GM18870 (cell line): ENCODE measurements around the gene PPDPF.

Experiments
- ATAC-seq: cut with Tn5 transposase; IDR thresholded peaks from one replicate; pipeline ENCODE4 v1.9.1; 2021; ENCODE audit warnings: moderate library complexity; ENCODE audit not compliant: unreplicated experiment

Gene PPDPF

DNA sequence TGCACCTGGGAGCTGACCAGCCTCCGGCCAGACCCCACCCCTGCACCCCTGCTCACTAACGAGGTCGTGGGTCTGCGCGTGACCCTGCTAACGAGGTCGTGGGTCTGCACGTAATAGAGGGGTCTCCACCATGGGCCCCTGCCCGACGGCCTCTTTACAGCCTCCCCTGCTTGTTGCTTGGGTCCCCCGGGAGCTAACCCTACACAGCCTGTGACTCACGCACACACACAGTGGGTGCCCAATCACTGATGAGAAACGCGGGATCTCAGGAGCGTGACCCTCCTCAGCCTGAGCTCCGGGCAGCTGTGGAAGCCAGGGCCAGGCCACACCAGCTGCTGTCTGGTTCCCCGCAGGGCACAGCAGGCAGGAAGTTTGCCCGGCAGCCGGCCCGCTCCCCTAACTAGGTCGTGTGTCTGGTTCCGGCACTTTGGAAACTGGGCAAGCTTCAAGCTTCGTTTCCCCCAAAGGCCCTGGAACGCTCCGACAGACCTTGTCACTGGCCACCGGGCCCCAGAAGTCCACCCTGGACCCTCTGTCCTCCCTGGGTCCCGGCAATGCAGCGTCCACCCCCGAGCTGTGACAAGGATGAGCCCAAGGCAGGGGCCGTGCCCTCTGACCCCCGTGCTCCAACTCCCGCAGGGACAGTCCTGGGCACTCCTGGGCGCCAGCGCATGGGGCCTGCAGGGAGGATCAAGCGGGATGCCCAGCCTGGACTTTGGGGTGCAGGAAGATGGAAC lies 15.8 kb downstream of the PPDPF start:
- ATAC-seq, result no peak

DNA sequence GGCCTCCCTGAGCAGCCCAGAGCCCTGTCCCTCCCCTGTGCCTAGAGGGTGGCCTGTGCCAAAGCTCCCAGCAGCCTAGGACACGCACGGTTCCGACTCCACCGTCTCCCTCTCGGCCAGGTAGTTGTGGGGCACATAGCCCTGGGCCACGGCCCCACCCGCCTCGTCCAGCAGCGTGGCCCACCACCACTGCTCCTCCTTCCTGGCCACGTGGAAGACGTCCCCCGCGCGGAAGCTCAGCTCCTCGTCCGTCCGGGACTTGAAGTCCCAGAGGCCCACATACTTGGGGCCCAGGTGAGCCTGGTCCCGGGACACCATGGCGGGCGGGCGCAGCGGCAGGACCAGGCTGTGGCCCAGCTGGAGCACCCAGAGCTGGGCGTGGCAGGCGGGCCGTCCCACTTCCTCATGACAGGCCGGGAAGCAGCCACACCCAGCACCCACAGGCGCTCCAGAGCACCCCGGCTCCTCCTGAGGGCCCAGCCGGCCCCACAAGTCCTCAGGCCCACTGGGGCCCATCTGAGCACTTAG lies 16.5 kb downstream of the PPDPF start, which contains the start of gene PTK6:
Gene PTK6, minus strand, starts transcription at position 380 of the 528 bp plus-strand sequence. Its CDS starts 62 bp downstream, at position 318.
- no peak for ATAC-seq

DNA sequence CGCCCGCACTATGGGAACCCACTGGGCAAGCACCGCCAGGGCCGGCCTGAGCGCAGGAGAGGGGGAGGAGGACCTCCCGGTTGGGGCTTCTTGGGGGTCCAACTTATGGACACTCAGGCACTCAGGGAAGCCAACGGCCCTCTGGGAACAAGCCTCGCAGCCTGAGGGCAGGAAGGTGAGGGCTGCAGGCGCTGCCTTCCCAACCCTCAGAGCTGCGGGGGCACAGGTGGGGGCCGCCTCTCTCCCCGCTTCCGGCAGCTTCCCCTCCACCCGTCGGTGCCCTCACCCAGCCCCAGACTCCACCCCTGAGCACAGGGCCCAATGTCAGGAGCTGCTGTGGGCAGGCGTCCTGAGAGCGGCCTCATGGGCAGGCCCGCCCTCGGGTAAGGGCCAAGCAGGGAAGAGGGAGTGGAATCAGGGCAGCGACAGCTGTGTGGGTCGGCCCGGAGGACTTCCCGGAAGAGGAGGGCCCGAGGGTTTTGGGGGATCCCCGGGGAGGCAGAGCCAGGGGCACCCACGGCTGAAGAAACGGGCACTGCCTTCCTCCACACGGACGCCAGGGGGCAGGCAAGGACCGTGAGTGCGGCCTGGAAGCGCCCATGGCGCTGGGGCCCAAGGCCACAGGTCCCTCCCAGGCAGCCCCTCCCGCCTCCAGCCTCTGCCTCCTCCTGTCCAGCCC lies 17.1 kb downstream of the PPDPF start:
- ATAC-seq, result peak; percentile 79

GRCh38 chr20:63538204-63539091 lies 17.9 kb downstream of the PPDPF start:
- ATAC-seq, result no peak

GRCh38 chr20:63539092-63539430 lies 18.5 kb downstream of the PPDPF start:
- no peak for ATAC-seq

- ATAC-seq, result no peak
These were observed 19.1 kb downstream of the PPDPF start for GRCh38 chr20:63539441-63540370.

- no peak for ATAC-seq
These were observed 20.0 kb downstream of the PPDPF start for GRCh38 chr20:63540417-63541186.

DNA sequence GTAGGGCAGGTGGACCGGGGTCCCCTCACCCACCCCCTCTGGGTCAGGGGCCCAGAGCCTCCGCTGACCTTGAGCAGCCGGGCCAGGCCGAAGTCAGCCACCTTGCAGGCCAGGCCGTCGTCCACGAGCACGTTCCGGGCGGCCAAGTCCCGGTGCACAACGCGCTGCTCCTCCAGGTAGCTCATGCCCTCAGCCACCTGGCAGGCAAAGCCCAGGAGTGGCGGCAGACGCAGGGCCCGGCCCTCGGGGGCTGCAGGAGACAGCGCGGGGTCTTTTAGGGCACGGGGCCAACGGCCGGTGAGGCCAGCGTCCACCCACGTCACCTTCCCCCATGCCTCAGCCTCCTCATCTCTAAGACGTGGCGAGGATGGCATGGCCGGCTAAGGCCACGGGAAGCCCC lies 20.8 kb downstream of the PPDPF start:
- no peak for ATAC-seq

GRCh38 chr20:63542031-63542559 lies 21.5 kb downstream of the PPDPF start:
- no peak for ATAC-seq

GRCh38 chr20:63542696-63543095 lies 22.1 kb downstream of the PPDPF start:
- no peak for ATAC-seq

DNA sequence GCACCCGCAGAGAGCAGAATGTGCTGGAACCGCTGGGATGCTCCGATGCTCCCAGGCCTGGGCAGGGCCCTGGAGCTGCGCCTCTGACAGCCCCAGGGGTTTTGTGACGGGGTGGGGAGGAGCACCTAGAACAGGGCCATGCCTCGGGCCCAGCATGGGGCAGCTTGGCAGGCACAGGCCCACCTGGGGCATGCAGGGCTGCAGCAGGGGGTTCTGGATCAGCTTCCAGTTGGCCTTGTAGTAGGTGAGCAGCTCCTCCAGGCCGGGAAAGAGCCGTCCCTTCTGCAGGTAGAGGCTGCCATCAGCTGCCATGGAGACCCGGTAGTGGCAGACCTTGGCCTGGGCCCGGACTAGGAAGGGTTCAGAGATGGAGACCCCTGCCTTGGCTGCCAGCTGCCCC lies 22.6 kb downstream of the PPDPF start:
- no peak for ATAC-seq

DNA sequence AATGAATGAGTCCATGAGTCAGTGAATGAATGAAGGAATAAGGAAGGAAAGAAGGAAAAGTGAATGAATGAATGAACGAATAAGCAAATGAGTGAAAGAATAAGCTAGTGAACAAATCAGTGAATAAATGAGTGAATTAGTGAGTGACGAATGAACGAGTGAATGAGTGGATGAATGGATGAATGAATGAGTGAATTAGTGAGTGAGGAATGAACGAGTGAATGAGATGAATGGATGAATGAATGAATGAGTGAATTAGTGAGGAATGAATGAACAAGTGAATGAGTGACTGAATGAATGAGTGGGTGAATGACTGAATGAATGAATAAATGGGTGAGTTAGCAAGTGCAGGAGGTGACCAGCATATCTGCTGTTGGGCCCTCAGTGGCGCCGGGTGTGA lies 23.2 kb downstream of the PPDPF start:
- ATAC-seq, result no peak

DNA sequence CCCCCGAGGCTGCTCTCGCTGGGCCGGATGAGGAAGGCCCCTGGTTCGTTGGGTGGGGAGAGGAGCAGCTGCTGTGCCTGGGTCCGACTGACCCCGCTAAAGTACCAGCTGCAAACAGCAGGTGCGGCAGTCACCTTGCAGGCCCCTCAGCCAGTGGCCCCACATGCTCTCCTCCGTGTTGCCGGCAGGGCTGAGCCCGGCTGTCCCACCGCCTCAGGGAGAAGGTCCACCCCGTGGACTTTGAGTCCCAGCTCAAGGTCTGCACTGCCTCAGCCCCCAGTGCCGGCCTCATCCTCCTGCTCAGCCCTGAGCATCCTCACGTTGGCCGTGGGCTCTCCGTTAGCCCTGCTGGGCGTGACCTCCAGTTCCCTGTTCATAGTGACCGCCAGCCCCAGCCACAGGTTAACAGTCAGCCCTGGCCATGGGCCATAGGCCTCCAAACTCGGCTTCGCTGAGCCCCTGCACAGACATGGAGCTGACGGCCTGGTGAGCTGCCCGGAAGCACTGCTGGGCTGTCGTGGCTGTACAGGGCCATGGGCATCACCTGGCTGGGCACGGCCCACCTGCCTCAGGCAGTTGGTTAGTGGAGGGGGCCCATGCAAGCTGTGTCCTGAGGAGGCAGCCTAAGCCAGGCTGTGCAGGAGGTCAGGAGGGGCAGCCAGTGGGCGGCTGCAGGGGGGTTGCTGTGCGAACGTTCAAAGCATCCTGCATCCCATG lies 23.8 kb downstream of the PPDPF start:
- ATAC-seq, result no peak

DNA sequence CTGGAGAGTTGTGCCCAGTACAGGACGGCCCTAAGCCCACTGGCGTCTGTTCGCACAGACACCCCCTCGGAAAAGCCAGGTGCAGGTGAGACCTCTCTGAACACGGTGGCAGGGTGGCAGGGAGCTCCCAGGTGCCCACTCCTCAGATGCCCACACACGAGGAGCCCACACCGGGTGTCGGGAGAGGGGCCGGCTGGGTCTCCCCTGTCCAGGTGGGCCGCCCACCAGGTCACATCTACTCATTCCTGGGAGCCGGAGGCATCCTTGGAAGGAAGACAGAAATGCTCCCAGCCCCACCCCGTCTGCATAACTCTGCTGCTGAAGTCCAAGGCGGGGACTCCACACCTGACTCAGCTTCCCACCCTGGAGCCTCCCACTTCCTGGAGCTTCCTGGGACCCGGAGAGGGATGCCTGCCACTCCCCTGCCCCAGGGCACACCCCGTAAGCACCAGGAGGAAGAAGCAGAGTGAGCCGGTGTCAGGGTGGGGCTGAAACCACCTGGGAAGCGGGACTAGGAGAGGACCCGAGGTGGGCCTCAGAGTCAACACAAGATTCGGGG lies 24.5 kb downstream of the PPDPF start:
- no peak for ATAC-seq

GRCh38 chr20:63545814-63546213 lies 25.2 kb downstream of the PPDPF start:
- no peak for ATAC-seq

GRCh38 chr20:63546256-63546955 lies 25.8 kb downstream of the PPDPF start:
- no peak for ATAC-seq

DNA sequence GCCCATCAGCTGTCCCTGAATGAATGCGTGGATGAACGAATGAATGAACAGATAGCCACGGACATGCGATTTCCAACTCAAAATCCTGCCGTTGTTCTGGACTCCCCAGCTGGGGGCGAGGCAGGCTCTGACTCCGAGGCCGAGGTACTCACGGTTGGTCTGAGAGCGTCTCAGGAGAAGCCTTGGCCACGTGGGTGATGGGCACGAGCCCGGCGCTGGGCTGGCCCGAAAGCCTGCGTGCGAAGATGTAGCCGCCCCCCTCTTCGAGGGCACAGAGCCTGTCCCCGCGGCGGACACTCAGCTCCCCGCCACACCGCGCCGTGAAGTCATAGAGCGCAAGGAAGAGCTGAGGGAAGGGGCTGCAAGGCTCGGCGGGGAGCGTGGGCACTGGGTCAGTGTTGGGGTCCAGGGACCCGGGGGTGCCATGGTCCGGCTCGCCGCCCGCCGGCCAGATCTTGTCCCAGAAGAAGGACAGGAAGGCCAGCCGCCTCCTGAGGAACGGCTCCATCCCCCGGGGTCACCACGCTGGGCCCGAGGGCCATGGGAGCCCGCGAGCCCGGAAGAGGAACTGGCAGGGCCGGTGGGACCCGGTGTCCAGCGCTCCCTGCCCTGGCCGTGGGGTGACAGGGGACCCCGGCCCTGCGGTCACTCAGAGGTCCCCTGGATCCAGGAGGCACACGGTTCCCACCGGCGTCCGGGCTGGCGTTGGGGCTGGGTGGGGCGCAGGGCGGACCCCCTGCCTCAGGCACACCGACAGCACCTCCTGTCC lies 26.6 kb downstream of the PPDPF start:
- no peak for ATAC-seq
